ENCODE results near the gene RAI1. TPM values are rescaled to one million over a fixed set of nuclear protein-coding genes. Genes with fewer than 3 reads are reported as not detected.

The RAI1 gene
- total and polyA plus RNA-seq, 2 experiments from 2014 or later, result 0.87 to 0.89 TPM

DNA sequence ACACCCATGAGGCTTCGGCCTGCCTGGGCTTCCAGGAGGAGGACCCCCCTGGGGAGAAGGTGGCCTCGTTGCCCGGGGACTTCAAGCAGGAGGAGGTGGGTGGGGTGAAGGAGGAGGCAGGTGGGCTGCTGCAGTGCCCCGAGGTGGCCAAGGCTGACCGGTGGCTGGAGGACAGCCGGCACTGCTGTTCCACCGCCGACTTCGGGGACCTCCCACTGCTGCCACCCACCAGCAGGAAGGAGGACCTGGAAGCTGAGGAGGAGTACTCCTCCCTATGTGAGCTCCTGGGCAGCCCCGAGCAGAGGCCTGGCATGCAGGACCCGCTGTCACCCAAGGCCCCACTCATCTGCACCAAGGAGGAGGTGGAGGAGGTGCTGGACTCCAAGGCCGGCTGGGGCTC lies 114.0 kb downstream of the RAI1 start:
- ATAC-seq (no peak), DNase-seq (ENCODE audit: low spot score) (no peak)
- H4K20me1 ChIP-seq (replicated peaks; ENCODE audit: insufficient read depth), result no peaks in the 10 kb centered on the region
- Mint-ChIP-seq H3K27ac (no peak overlapping the region), H3K9me3 (no peaks in the 10 kb centered on the region; the same call in 2 of the 3 replicates), H3K4me3 (no peak overlapping the region), H3K27me3 (ENCODE audit: insufficient read depth, low read depth, poor library complexity) (peaks cover 27% of the 10 kb centered on the region), H3K36me3 (ENCODE audit: low read depth) (no peaks in the 10 kb centered on the region), H3K4me1 (peaks cover 38% of the 10 kb centered on the region)
- no peak overlapping the region for H3K27ac ChIP-seq (ENCODE audit: low read depth)
- H3K4me3 ChIP-seq, result no peak overlapping the region
- no peak for TF ChIP-seq EZH2phosphoT487 (IDR thresholded peaks at IDR 0.05; ENCODE audit: unreplicated experiment)
- TF ChIP-seq NANOG (IDR thresholded peaks at IDR 0.05; ENCODE audit: borderline replicate concordance), result no peak
- TF ChIP-seq, protein P1, sequence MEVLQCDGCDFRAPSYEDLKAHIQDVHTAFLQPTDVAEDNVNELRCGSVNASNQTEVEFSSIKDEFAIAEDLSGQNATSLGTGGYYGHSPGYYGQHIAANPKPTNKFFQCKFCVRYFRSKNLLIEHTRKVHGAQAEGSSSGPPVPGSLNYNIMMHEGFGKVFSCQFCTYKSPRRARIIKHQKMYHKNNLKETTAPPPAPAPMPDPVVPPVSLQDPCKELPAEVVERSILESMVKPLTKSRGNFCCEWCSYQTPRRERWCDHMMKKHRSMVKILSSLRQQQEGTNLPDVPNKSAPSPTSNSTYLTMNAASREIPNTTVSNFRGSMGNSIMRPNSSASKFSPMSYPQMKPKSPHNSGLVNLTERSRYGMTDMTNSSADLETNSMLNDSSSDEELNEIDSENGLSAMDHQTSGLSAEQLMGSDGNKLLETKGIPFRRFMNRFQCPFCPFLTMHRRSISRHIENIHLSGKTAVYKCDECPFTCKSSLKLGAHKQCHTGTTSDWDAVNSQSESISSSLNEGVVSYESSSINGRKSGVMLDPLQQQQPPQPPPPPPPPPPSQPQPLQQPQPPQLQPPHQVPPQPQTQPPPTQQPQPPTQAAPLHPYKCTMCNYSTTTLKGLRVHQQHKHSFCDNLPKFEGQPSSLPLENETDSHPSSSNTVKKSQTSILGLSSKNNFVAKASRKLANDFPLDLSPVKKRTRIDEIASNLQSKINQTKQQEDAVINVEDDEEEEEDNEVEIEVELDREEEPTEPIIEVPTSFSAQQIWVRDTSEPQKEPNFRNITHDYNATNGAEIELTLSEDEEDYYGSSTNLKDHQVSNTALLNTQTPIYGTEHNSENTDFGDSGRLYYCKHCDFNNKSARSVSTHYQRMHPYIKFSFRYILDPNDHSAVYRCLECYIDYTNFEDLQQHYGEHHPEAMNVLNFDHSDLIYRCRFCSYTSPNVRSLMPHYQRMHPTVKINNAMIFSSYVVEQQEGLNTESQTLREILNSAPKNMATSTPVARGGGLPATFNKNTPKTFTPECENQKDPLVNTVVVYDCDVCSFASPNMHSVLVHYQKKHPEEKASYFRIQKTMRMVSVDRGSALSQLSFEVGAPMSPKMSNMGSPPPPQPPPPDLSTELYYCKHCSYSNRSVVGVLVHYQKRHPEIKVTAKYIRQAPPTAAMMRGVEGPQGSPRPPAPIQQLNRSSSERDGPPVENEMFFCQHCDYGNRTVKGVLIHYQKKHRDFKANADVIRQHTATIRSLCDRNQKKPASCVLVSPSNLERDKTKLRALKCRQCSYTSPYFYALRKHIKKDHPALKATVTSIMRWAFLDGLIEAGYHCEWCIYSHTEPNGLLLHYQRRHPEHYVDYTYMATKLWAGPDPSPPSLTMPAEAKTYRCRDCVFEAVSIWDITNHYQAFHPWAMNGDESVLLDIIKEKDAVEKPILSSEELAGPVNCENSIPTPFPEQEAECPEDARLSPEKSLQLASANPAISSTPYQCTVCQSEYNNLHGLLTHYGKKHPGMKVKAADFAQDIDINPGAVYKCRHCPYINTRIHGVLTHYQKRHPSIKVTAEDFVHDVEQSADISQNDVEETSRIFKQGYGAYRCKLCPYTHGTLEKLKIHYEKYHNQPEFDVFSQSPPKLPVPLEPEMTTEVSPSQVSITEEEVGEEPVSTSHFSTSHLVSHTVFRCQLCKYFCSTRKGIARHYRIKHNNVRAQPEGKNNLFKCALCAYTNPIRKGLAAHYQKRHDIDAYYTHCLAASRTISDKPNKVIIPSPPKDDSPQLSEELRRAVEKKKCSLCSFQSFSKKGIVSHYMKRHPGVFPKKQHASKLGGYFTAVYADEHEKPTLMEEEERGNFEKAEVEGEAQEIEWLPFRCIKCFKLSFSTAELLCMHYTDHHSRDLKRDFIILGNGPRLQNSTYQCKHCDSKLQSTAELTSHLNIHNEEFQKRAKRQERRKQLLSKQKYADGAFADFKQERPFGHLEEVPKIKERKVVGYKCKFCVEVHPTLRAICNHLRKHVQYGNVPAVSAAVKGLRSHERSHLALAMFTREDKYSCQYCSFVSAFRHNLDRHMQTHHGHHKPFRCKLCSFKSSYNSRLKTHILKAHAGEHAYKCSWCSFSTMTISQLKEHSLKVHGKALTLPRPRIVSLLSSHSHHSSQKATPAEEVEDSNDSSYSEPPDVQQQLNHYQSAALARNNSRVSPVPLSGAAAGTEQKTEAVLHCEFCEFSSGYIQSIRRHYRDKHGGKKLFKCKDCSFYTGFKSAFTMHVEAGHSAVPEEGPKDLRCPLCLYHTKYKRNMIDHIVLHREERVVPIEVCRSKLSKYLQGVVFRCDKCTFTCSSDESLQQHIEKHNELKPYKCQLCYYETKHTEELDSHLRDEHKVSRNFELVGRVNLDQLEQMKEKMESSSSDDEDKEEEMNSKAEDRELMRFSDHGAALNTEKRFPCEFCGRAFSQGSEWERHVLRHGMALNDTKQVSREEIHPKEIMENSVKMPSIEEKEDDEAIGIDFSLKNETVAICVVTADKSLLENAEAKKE (CRISPR knock-in tag; IDR thresholded peaks at IDR 0.05), result no peak
- no peak for TF ChIP-seq CREB1 (CRISPR knock-in tag; IDR thresholded peaks at IDR 0.05; ENCODE audit: low read depth)
- TF ChIP-seq, protein P2, sequence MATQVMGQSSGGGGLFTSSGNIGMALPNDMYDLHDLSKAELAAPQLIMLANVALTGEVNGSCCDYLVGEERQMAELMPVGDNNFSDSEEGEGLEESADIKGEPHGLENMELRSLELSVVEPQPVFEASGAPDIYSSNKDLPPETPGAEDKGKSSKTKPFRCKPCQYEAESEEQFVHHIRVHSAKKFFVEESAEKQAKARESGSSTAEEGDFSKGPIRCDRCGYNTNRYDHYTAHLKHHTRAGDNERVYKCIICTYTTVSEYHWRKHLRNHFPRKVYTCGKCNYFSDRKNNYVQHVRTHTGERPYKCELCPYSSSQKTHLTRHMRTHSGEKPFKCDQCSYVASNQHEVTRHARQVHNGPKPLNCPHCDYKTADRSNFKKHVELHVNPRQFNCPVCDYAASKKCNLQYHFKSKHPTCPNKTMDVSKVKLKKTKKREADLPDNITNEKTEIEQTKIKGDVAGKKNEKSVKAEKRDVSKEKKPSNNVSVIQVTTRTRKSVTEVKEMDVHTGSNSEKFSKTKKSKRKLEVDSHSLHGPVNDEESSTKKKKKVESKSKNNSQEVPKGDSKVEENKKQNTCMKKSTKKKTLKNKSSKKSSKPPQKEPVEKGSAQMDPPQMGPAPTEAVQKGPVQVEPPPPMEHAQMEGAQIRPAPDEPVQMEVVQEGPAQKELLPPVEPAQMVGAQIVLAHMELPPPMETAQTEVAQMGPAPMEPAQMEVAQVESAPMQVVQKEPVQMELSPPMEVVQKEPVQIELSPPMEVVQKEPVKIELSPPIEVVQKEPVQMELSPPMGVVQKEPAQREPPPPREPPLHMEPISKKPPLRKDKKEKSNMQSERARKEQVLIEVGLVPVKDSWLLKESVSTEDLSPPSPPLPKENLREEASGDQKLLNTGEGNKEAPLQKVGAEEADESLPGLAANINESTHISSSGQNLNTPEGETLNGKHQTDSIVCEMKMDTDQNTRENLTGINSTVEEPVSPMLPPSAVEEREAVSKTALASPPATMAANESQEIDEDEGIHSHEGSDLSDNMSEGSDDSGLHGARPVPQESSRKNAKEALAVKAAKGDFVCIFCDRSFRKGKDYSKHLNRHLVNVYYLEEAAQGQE (IDR thresholded peaks at IDR 0.05; ENCODE audit: unreplicated experiment), result no peak
- no peak for TF ChIP-seq ZNF331 (CRISPR knock-in tag; IDR thresholded peaks at IDR 0.05; ENCODE audit: low read depth)
- TF ChIP-seq POLR2AphosphoS5 (IDR thresholded peaks at IDR 0.05; ENCODE audit: low read depth), result no peak
- TF ChIP-seq STAT1 (IDR thresholded peaks at IDR 0.05; ENCODE audit: unreplicated experiment), result no peak
- TF ChIP-seq, protein P3, sequence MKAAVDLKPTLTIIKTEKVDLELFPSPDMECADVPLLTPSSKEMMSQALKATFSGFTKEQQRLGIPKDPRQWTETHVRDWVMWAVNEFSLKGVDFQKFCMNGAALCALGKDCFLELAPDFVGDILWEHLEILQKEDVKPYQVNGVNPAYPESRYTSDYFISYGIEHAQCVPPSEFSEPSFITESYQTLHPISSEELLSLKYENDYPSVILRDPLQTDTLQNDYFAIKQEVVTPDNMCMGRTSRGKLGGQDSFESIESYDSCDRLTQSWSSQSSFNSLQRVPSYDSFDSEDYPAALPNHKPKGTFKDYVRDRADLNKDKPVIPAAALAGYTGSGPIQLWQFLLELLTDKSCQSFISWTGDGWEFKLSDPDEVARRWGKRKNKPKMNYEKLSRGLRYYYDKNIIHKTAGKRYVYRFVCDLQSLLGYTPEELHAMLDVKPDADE (IDR thresholded peaks at IDR 0.05), result no peak
- TF ChIP-seq ZNF114 (CRISPR knock-in tag; IDR thresholded peaks at IDR 0.05), result no peak
- TF ChIP-seq JUNB (IDR thresholded peaks at IDR 0.05; ENCODE audit: unreplicated experiment), result no peak
- TF ChIP-seq, protein P4, sequence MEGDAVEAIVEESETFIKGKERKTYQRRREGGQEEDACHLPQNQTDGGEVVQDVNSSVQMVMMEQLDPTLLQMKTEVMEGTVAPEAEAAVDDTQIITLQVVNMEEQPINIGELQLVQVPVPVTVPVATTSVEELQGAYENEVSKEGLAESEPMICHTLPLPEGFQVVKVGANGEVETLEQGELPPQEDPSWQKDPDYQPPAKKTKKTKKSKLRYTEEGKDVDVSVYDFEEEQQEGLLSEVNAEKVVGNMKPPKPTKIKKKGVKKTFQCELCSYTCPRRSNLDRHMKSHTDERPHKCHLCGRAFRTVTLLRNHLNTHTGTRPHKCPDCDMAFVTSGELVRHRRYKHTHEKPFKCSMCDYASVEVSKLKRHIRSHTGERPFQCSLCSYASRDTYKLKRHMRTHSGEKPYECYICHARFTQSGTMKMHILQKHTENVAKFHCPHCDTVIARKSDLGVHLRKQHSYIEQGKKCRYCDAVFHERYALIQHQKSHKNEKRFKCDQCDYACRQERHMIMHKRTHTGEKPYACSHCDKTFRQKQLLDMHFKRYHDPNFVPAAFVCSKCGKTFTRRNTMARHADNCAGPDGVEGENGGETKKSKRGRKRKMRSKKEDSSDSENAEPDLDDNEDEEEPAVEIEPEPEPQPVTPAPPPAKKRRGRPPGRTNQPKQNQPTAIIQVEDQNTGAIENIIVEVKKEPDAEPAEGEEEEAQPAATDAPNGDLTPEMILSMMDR (conservative IDR thresholded peaks at IDR 0.05; ENCODE audit: low read depth in 2 of 2), result no peak
- no peak for TF ChIP-seq EZH2 (IDR thresholded peaks at IDR 0.05; ENCODE audit: low read depth, unreplicated experiment)
- H3K79me2 ChIP-seq (replicated peaks; ENCODE audit: insufficient read depth), result no peaks in the 10 kb centered on the region
- no peaks in the 10 kb centered on the region for H3K9me2 ChIP-seq (ENCODE audit: insufficient read depth)
- H3K4me2 ChIP-seq, result no peak overlapping the region
- H2AFZ ChIP-seq, result no peak overlapping the region
- H3K27me3 ChIP-seq (ENCODE audit: insufficient read depth), result peaks cover 18% of the 10 kb centered on the region; the same call in 1 of the 2 replicates
- H3K36me3 ChIP-seq (ENCODE audit: insufficient read depth), result no peaks in the 10 kb centered on the region
- no peaks in the 10 kb centered on the region for H3F3A ChIP-seq (replicated peaks; ENCODE audit: low read depth)
- H3K4me1 ChIP-seq (ENCODE audit: insufficient read depth), result peaks cover 14% of the 10 kb centered on the region; the same call in 1 of the 2 replicates

Measured in GM23338 (cell line).